ENCODE measurements around the gene MARCHF11.

DNA sequence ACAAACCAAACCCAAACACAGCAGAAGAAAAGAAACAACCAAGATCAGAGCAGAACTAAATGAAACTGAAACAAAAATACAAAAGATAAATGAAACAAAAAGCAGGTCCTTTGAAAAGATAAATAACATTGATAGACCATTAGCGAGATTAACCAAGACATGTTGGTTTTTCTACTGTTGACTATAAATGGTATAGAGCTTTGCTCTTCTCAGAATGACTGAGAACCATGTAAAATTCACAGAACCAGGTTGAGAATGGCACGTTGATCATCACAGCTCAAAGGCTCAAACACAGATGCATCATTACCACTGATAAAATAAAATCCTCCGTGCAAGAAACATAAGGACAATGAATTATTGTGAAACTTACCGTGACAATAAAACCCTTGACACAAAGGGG, 105.2 kb downstream of the MARCHF11 start:
- TF ChIP-seq, protein P1, sequence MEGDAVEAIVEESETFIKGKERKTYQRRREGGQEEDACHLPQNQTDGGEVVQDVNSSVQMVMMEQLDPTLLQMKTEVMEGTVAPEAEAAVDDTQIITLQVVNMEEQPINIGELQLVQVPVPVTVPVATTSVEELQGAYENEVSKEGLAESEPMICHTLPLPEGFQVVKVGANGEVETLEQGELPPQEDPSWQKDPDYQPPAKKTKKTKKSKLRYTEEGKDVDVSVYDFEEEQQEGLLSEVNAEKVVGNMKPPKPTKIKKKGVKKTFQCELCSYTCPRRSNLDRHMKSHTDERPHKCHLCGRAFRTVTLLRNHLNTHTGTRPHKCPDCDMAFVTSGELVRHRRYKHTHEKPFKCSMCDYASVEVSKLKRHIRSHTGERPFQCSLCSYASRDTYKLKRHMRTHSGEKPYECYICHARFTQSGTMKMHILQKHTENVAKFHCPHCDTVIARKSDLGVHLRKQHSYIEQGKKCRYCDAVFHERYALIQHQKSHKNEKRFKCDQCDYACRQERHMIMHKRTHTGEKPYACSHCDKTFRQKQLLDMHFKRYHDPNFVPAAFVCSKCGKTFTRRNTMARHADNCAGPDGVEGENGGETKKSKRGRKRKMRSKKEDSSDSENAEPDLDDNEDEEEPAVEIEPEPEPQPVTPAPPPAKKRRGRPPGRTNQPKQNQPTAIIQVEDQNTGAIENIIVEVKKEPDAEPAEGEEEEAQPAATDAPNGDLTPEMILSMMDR (conservative IDR thresholded peaks at IDR 0.05; ENCODE audit: low read depth, low read length): no peak
- TF ChIP-seq, protein P2, sequence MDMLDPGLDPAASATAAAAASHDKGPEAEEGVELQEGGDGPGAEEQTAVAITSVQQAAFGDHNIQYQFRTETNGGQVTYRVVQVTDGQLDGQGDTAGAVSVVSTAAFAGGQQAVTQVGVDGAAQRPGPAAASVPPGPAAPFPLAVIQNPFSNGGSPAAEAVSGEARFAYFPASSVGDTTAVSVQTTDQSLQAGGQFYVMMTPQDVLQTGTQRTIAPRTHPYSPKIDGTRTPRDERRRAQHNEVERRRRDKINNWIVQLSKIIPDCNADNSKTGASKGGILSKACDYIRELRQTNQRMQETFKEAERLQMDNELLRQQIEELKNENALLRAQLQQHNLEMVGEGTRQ (IDR thresholded peaks at IDR 0.05; ENCODE audit: low read depth, low read length): no peak
- no peak for TF ChIP-seq FOS (IDR thresholded peaks at IDR 0.05; ENCODE audit: low read depth, low read length)
- TF ChIP-seq CHD1 (IDR thresholded peaks at IDR 0.05; ENCODE audit: low read depth, low read length): no peak
- TF ChIP-seq BHLHE40 (IDR thresholded peaks at IDR 0.05; ENCODE audit: low read depth, low read length): no peak
- TF ChIP-seq MAFK (IDR thresholded peaks at IDR 0.05; ENCODE audit: low read depth, low read length): no peak
- TF ChIP-seq POLR2A (IDR thresholded peaks at IDR 0.05; ENCODE audit: low read depth, low read length): no peak
- TF ChIP-seq CEBPB (IDR thresholded peaks at IDR 0.05; ENCODE audit: low read depth, low read length): no peak
